Neural cell (in vitro differentiated cells): Measurements from ENCODE around the gene SIGLEC5.

Experiments
- CTCF ChIP-seq: fragments of 450-650 bp; IDR thresholded peaks from 2 replicates; pipeline ENCODE4 v1.5.1; 2014; ENCODE audit warnings: antibody characterized with exemption, mild to moderate bottlenecking, moderate library complexity; ENCODE audit not compliant: poor library complexity, severe bottlenecking
- EP300 ChIP-seq: fragments of 450-650 bp; conservative IDR thresholded peaks from 2 replicates; pipeline ENCODE4 v1.6.1; 2014; ENCODE audit warnings: antibody characterized with exemption, mild to moderate bottlenecking, moderate library complexity; ENCODE audit not compliant: poor library complexity, severe bottlenecking
- EZH2 ChIP-seq: fragments of 200-600, 300-800 bp; shearing (Covaris generic), sonication (generic); IDR thresholded peaks from 2 replicates; pipeline ENCODE4 v1.6.1; 2014; ENCODE audit warnings: antibody characterized with exemption, low read length, borderline replicate concordance, mild to moderate bottlenecking; ENCODE audit not compliant: insufficient read depth, poor library complexity, severe bottlenecking
- MXI1 ChIP-seq: fragments of 450-650 bp; conservative IDR thresholded peaks from 2 replicates; pipeline ENCODE4 v1.6.1; 2014; ENCODE audit warnings: antibody characterized with exemption, mild to moderate bottlenecking; ENCODE audit not compliant: poor library complexity, severe bottlenecking
- POLR2AphosphoS5 ChIP-seq: IDR thresholded peaks from 2 replicates; pipeline ENCODE4 v1.6.1; 2012
- RAD21 ChIP-seq: fragments of 450-650 bp; conservative IDR thresholded peaks from 2 replicates; pipeline ENCODE4 v1.6.1; 2014; ENCODE audit warnings: antibody characterized with exemption, mild to moderate bottlenecking, moderate library complexity
- REST ChIP-seq: IDR thresholded peaks from 2 replicates; pipeline ENCODE4 v1.6.1; 2012; ENCODE audit warnings: borderline replicate concordance
- SMC3 ChIP-seq: fragments of 450-650 bp; conservative IDR thresholded peaks from 2 replicates; pipeline ENCODE4 v1.6.1; 2014; ENCODE audit warnings: antibody characterized with exemption, mild to moderate bottlenecking, moderate library complexity; ENCODE audit not compliant: poor library complexity
- TAF1 ChIP-seq: IDR thresholded peaks from 2 replicates; pipeline ENCODE4 v1.6.1; 2012; ENCODE audit warnings: low read depth

- no peak for TF ChIP-seq POLR2AphosphoS5
- TF ChIP-seq CTCF: no peak
- no peak for TF ChIP-seq REST
- no peak for TF ChIP-seq TAF1
- TF ChIP-seq SMC3: no peak
- TF ChIP-seq EZH2: no peak
- no peak for TF ChIP-seq EP300
- no peak for TF ChIP-seq MXI1
- TF ChIP-seq RAD21: no peak
Measured at GRCh38 chr19:51626675-51627074, 3.5 kb downstream of the SIGLEC5 start.
